HepG2 (cell line): ENCODE measurements around the gene HOXD4. TPM values are rescaled to one million over a fixed set of nuclear protein-coding genes. Genes with fewer than 3 reads are reported as not detected.
A peak's percentile ranks its signal among the peaks of the same experiment; 100 is the strongest.

ENCODE experiments used
- ATAC-seq: fragments of 200-7000 bp; cut with Tn5 transposase; 3 replicates; pipeline ENCODE4 v1.9.1; 2020; ENCODE audit warnings: mild to moderate bottlenecking, moderate library complexity
- BruUV-seq: library from RNA; stranded (reverse); fragments of 400-500 nt; replicated peaks from 2 replicates; lab custom pipeline; 2021; lab: Mats Ljungman, UMichigan
- CTCF ChIA-PET: fragments of 300-600 bp; formaldehyde crosslinking; extraction: SDS; loops from one replicate; lab custom pipeline; 2021; ENCODE audit warnings: low total read pairs, inconsistent platforms, low intra/inter-chr PET ratio; lab: Yijun Ruan, JAX
- POLR2A ChIA-PET: fragments of 350-600 bp; sonication (Branson Sonifier 250); formaldehyde crosslinking; loops from one replicate; lab custom pipeline; 2020; ENCODE audit warnings: antibody characterized with exemption, inconsistent platforms; lab: Yijun Ruan, JAX
- DNase-seq: peaks from one replicate; pipeline ENCODE4 v3.0.0-alpha.2; 2015; ENCODE audit warnings: low spot score
- FAIRE-seq: peaks from 3 replicates; lab custom pipeline; 2011; peaks lifted over from hg19 to GRCh38; lab: Jason Lieb, UNC
- H2AFZ ChIP-seq: one replicate; pipeline ENCODE4 v1.6.1; 2011; ENCODE audit warnings: low read length, inconsistent platforms
- H3K27ac ChIP-seq: fragments of 300-600 bp; 3 replicates; pipeline ENCODE4 v1.8.0; 2011; ENCODE audit warnings: mixed run types, mild to moderate bottlenecking, mixed read lengths, low read length, inconsistent platforms; ENCODE audit not compliant: insufficient read depth; ENCODE audit errors: extremely low read length
- H3K27me3 ChIP-seq, 2 experiments: fragments of 200-600 bp in 1 of 2; 2 replicates in 1 of 2; 3 replicates in 1 of 2; pipeline versions ENCODE4 v1.6.0 to v1.8.0; 2011; ENCODE audit warnings: low read length in 2 of 2, mild to moderate bottlenecking in 2 of 2, moderate library complexity in 2 of 2, inconsistent platforms in 1 of 2; ENCODE audit not compliant: insufficient read depth in 2 of 2, control insufficient read depth in 1 of 2
- H3K36me3 ChIP-seq, 2 experiments: fragments of 200-600 bp in 1 of 2; replicated peaks in 1 of 2; 2 replicates in 1 of 2; 3 replicates in 1 of 2; pipeline versions ENCODE4 v1.5.1 to v1.8.0; 2011; ENCODE audit warnings: low read length in 2 of 2, inconsistent platforms in 1 of 2; ENCODE audit not compliant: insufficient read depth in 2 of 2, control insufficient read depth in 1 of 2
- H3K4me1 ChIP-seq: 2 replicates; pipeline ENCODE4 v1.5.1; 2012; ENCODE audit warnings: low read length, inconsistent platforms; ENCODE audit not compliant: insufficient read depth
- H3K4me2 ChIP-seq: 2 replicates; pipeline ENCODE4 v1.6.0; 2011; ENCODE audit warnings: low read depth, low read length, inconsistent platforms
- H3K4me3 ChIP-seq, 3 experiments: fragments of 200-600 bp in 1 of 3; sonication (generic), shearing (Covaris generic) in 1 of 3; replicated peaks in 1 of 3; 2 replicates each; pipeline ENCODE4 v1.5.1; 2011 to 2016; ENCODE audit warnings: low read length in 3 of 3, inconsistent platforms in 2 of 3, low read depth in 2 of 3, mild to moderate bottlenecking in 2 of 3, control low read depth in 1 of 3, mixed read lengths in 1 of 3; ENCODE audit not compliant: insufficient read depth in 1 of 3
- H3K79me2 ChIP-seq: one replicate; pipeline ENCODE4 v1.6.1; 2011; ENCODE audit warnings: low read length, inconsistent platforms; ENCODE audit not compliant: insufficient read depth
- H3K9ac ChIP-seq: 2 replicates; pipeline ENCODE4 v1.6.0; 2011; ENCODE audit warnings: mild to moderate bottlenecking, low read depth, low read length, inconsistent platforms; ENCODE audit not compliant: insufficient read depth
- H3K9me3 ChIP-seq: 2 replicates; pipeline ENCODE4 v1.5.1; 2012; ENCODE audit warnings: mild to moderate bottlenecking, low read length
- H4K20me1 ChIP-seq: 2 replicates; pipeline ENCODE4 v1.6.0; 2011; ENCODE audit warnings: inconsistent platforms, mild to moderate bottlenecking, low read length, moderate library complexity; ENCODE audit not compliant: insufficient read depth
- HNRNPLL ChIP-seq: fragments of 200-400 bp; formaldehyde crosslinking; IDR thresholded peaks from 2 replicates; pipeline ENCODE4 v1.6.1; 2017; ENCODE audit warnings: mild to moderate bottlenecking, low read depth, low read length; ENCODE audit not compliant: poor library complexity, severe bottlenecking
- MAFF ChIP-seq: IDR thresholded peaks from 2 replicates; pipeline ENCODE4 v1.6.1; 2011; ENCODE audit warnings: low read depth, low read length, improper control_type of control experiment
- MAFK ChIP-seq, 2 experiments: IDR thresholded peaks in 1 of 2; conservative IDR thresholded peaks in 1 of 2; 2 replicates each; pipeline ENCODE4 v1.6.1; 2011; ENCODE audit warnings: improper control_type of control experiment in 2 of 2, low read length in 2 of 2
- MED13 ChIP-seq: sonication (generic); formaldehyde crosslinking; IDR thresholded peaks from 2 replicates; pipeline ENCODE4 v1.5.0; 2020; ENCODE audit warnings: missing genetic modification reagents
- TSC22D2 ChIP-seq: sonication (generic); formaldehyde crosslinking; IDR thresholded peaks from 2 replicates; pipeline ENCODE4 v1.5.1; 2020; ENCODE audit warnings: missing genetic modification reagents, mild to moderate bottlenecking, borderline replicate concordance
- WGBS: methylation state at CpG from one replicate; pipeline ENCODE4 v1.1.6; 2017; ENCODE audit warnings: low lambda C conversion rate; 5-methylcytosine and 5-hydroxymethylcytosine counted together
- in situ Hi-C: cut with HindIII; loops from 2 replicates; pipeline ENCODE4 v1.10.0; 2017; ENCODE audit warnings: low pct_unique_long_range_greater_than_20kb; ENCODE audit not compliant: extremely low pct_ligation_motif_present
- intact Hi-C: fragments of 100-400 bp; cut with micrococcal nuclease; formaldehyde crosslinking; loops from one replicate; pipeline ENCODE4 v1.10.0; 2022; ENCODE audit not compliant: unreplicated experiment
- polyA plus RNA-seq, 8 experiments: library from polyadenylated mRNA; depleted of rRNA in 3 of 8; stranded (reverse) in 7 of 8; unstranded in 1 of 8; fragments of >200 nt; fragmentation: Illumina TruSeq in 4 of 8; extraction: Trizol in 4 of 8; gene quantifications; 2 replicates each; pipeline versions ENCODE4 v1.2.1 to v1.2.3, GENCODE V29; 2011 to 2016; ENCODE audit warnings: low read depth in 4 of 8, missing spikeins in 1 of 8, mixed read lengths in 1 of 8; ENCODE audit not compliant: insufficient read depth in 1 of 8
- total RNA-seq, 5 experiments: library from RNA; depleted of rRNA; stranded (reverse); fragments of >200 nt; fragmentation: Illumina TruSeq; extraction: Trizol; gene quantifications; 2 replicates each; pipeline ENCODE4 v1.2.3, GENCODE V29; 2016; ENCODE audit warnings: low read depth in 1 of 5
- TF ChIP-seq, protein P1 (sequence below): sonication (generic); formaldehyde crosslinking; IDR thresholded peaks from 2 replicates; pipeline ENCODE4 v1.4.0; 2020; ENCODE audit warnings: mild to moderate bottlenecking, missing genetic modification reagents
- TF ChIP-seq, protein P2 (sequence below): sonication (generic); formaldehyde crosslinking; IDR thresholded peaks from 2 replicates; pipeline ENCODE4 v1.5.0; 2020; ENCODE audit warnings: missing genetic modification reagents

The HOXD4 gene
- total and polyA plus RNA-seq, 2 of the 13 experiments (the other 11 are each of a cell fraction or from before 2014, with no cell fraction given) = not detected

DNA sequence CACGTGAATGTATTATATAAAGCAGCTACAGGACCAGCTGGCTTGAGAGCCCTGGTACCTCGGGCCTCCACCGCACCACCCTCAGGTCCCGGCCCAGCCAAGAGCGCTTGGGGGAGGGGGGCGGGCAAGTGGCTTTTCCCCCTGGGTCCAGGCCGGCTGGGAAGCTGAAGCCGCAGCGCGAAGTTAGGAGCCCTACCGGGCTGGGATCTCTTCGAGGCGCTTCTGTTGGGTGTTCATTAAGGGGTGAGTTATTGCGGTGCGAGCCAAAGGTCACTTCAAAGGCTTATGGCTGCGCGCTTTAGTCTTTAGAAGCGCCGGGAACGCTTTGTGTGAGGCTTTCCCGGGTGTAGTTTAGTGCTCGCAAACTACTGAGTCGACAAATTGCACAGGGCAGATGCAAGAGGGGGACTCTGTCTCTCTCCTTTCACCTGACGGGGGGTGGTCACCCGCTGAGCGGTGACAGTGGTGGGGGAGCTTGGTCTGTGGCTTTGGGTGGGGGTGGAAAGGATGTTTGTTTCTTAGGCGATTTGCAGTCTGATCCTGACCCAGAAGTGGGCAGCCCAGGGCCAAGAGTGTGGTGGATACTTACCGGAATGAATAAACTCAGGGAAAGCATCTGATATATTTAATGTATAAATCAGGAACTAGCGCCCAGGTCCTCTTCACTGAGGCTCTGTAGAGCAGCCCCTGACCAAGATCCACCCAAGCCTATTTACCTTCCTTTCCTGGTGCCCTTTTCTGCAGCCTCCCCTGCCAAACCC, 11.7 kb downstream of the HOXD4 start:
- ATAC-seq = no peak; the same call in 2 of the 3 replicates
- in situ Hi-C loops (no loop called here), intact Hi-C loops (no loop called here)
- WGBS = 34% methylated on average over 22 of the region's 29 CpGs
- Histone ChIP-seq H3K27ac (no peak overlapping the region), H3K9ac (no peak overlapping the region), H3K27me3 (peaks cover 17 to 97% of the 10 kb centered on the region in 2 experiments), H3K36me3 (no peaks in the 10 kb centered on the region), H3K4me1 (peaks cover 38% of the 10 kb centered on the region), H3K4me3 (no peak overlapping the region), H3K79me2 (no peaks in the 10 kb centered on the region), H2AFZ (no peak overlapping the region), H3K9me3 (no peaks in the 10 kb centered on the region), H4K20me1 (no peaks in the 10 kb centered on the region), H3K4me2 (no peak overlapping the region)
- BruUV-seq = no TSS peak
- DNase-seq = no peak
- TF ChIP-seq, protein P1, sequence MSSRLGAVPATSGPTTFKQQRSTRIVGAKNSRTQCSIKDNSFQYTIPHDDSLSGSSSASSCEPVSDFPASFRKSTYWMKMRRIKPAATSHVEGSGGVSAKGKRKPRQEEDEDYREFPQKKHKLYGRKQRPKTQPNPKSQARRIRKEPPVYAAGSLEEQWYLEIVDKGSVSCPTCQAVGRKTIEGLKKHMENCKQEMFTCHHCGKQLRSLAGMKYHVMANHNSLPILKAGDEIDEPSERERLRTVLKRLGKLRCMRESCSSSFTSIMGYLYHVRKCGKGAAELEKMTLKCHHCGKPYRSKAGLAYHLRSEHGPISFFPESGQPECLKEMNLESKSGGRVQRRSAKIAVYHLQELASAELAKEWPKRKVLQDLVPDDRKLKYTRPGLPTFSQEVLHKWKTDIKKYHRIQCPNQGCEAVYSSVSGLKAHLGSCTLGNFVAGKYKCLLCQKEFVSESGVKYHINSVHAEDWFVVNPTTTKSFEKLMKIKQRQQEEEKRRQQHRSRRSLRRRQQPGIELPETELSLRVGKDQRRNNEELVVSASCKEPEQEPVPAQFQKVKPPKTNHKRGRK (CRISPR knock-in tag) = no peak
- TF ChIP-seq MAFK (conservative IDR thresholded peaks at IDR 0.05 in 1 of 2, IDR thresholded peaks at IDR 0.05 in 1 of 2; ENCODE audit: low read length in 2 of 2) (peak; percentile 35 to 48; a peak in 2 of 4 replicates), MED13 (CRISPR knock-in tag) (no peak), HNRNPLL (peak; percentile 33), MAFF (peak; percentile 38; the same call in 1 of the 2 replicates), TSC22D2 (CRISPR knock-in tag) (no peak)
- TF ChIP-seq, protein P2, sequence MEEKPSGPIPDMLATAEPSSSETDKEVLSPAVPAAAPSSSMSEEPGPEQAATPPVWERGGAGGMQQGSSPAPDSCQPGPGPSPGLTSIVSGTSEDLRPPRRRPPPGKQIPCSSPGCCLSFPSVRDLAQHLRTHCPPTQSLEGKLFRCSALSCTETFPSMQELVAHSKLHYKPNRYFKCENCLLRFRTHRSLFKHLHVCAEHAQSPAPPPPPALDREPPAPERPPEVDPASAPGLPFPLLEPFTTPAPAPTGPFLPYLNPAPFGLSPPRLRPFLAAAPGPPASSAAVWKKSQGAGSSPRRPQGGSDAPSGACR = no peak
- ChIA-PET POLR2A (no interaction called here), CTCF (no interaction called here)
- no peak for FAIRE-seq
